Kidney (tissue), 14 donors: ENCODE results near the gene NIBAN1. TPM values are rescaled to one million over a fixed set of nuclear protein-coding genes. Genes with fewer than 3 reads are reported as not detected.
"Not testable (repeated sequence)": the region's sequence is repeated elsewhere in the genome, so short reads cannot be mapped to it uniquely, and the experiment has no call there.

Experiments
- DNase-seq, 5 donors: peaks; one replicate each; pipeline ENCODE4 v3.0.0-alpha.2; 2013 to 2020
- FAIRE-seq: peaks from 2 replicates; lab custom pipeline; 2012; peaks lifted over from hg19 to GRCh38; lab: Jason Lieb, UNC
- H3K27ac ChIP-seq, 2 donors: one replicate each; pipeline ENCODE4 v1.7.0; 2013; ENCODE audit warnings: low read depth in 2 of 2, low read length in 2 of 2, inconsistent platforms in 1 of 2
- H3K27me3 ChIP-seq: one replicate; pipeline ENCODE4 v1.7.1; 2013; ENCODE audit warnings: low read length, inconsistent platforms; ENCODE audit not compliant: control insufficient read depth, insufficient read depth
- H3K36me3 ChIP-seq, 3 donors: one replicate each; pipeline versions ENCODE4 v1.7.0 to v1.7.1; 2013; ENCODE audit warnings: low read length in 3 of 3, control low read depth in 1 of 3, inconsistent platforms in 1 of 3; ENCODE audit not compliant: insufficient read depth in 3 of 3, control insufficient read depth in 2 of 3
- H3K4me1 ChIP-seq, 3 donors: one replicate each; pipeline versions ENCODE4 v1.7.0 to v1.7.1; 2013; ENCODE audit warnings: low read length in 3 of 3, inconsistent platforms in 1 of 3, low read depth in 1 of 3; ENCODE audit not compliant: control insufficient read depth in 2 of 3, insufficient read depth in 2 of 3
- H3K4me3 ChIP-seq, 3 donors: one replicate each; pipeline versions ENCODE4 v1.7.0 to v1.8.1; 2013; ENCODE audit warnings: low read length in 3 of 3, control low read depth in 1 of 3, inconsistent platforms in 1 of 3
- H3K9ac ChIP-seq, 3 donors: one replicate each; pipeline versions ENCODE4 v1.7.0 to v1.7.1; 2013; ENCODE audit warnings: low read length in 3 of 3, control low read depth in 1 of 3, inconsistent platforms in 1 of 3
- H3K9me3 ChIP-seq, 3 donors: one replicate each; pipeline versions ENCODE4 v1.7.0 to v1.7.1; 2013; ENCODE audit warnings: low read length in 3 of 3, control low read depth in 1 of 3, inconsistent platforms in 1 of 3; ENCODE audit not compliant: control insufficient read depth in 2 of 3, insufficient read depth in 1 of 3
- intact Hi-C: fragments of 100-400 bp; cut with DNase I; formaldehyde crosslinking; loops from one replicate; pipeline ENCODE4 v1.11.1; 2022
- polyA plus RNA-seq: library from polyadenylated mRNA; stranded (reverse); fragments of 350-450 nt; fragmentation: Illumina TruSeq; extraction: RNeasy Lipid Tissue Mini Kit (QIAGEN cat#74804); gene quantifications from one replicate; pipeline ENCODE4 v1.2.3, GENCODE V29; 2014; ENCODE audit warnings: low read depth, low replicate concordance; ENCODE audit not compliant: insufficient read depth
- total RNA-seq: library from RNA; stranded (reverse); fragmentation: NEBNext Ultra II Directional; extraction: Animal tissue kit (Norgen Biotek cat#: 25700); gene quantifications from one replicate; pipeline ENCODE4 v1.2.1, GENCODE V29; 2021
- TF ChIP-seq, protein P1 (sequence below): IDR thresholded peaks from 3 replicates; pipeline ENCODE4 v1.5.1; 2012; ENCODE audit warnings: mild to moderate bottlenecking, moderate library complexity, borderline replicate concordance; ENCODE audit not compliant: insufficient read depth; ENCODE audit errors: extremely low read depth
- donor health status: control.
- donor health status: control.
- donor health status: control.
- donor health status: control.
- donor health status: control.
- donor health status: DM: yes; HTN: yes; CAD: no.
- donor health status: Normal renal cell carcinoma (clear cell type).

Gene NIBAN1
- total and polyA plus RNA-seq, 2 donors from 2014 or later, result 2.6 to 25.4 TPM

GRCh38 chr1:184959626-184960025 is 14.7 kb downstream of the NIBAN1 start:
- Histone ChIP-seq H3K36me3 (no peaks in the 10 kb centered on the region), H3K4me3 (no peak overlapping the region), H3K4me1 (no peaks in the 10 kb centered on the region), H3K27ac (no peak overlapping the region), H3K9me3 (no peaks in the 10 kb centered on the region), H3K27me3 (no peaks in the 10 kb centered on the region), H3K9ac (no peak overlapping the region)
- TF ChIP-seq, protein P1, sequence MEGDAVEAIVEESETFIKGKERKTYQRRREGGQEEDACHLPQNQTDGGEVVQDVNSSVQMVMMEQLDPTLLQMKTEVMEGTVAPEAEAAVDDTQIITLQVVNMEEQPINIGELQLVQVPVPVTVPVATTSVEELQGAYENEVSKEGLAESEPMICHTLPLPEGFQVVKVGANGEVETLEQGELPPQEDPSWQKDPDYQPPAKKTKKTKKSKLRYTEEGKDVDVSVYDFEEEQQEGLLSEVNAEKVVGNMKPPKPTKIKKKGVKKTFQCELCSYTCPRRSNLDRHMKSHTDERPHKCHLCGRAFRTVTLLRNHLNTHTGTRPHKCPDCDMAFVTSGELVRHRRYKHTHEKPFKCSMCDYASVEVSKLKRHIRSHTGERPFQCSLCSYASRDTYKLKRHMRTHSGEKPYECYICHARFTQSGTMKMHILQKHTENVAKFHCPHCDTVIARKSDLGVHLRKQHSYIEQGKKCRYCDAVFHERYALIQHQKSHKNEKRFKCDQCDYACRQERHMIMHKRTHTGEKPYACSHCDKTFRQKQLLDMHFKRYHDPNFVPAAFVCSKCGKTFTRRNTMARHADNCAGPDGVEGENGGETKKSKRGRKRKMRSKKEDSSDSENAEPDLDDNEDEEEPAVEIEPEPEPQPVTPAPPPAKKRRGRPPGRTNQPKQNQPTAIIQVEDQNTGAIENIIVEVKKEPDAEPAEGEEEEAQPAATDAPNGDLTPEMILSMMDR, result no peak
- FAIRE-seq, result no peak
- intact Hi-C loops, result no loop called here
- DNase-seq, result no peak

- Histone ChIP-seq H3K27me3 (no peaks in the 10 kb centered on the region), H3K4me3 (no peak overlapping the region), H3K9me3 (no peaks in the 10 kb centered on the region), H3K36me3 (no peaks in the 10 kb centered on the region), H3K9ac (no peak overlapping the region), H3K4me1 (no peaks in the 10 kb centered on the region), H3K27ac (no peak overlapping the region)
- TF ChIP-seq, protein P1, result no peak
- no peak for DNase-seq
- no peak for FAIRE-seq
- intact Hi-C loops, result no loop called here
Observed at GRCh38 chr1:184958554-184959353, 15.6 kb downstream of the NIBAN1 start.

DNA sequence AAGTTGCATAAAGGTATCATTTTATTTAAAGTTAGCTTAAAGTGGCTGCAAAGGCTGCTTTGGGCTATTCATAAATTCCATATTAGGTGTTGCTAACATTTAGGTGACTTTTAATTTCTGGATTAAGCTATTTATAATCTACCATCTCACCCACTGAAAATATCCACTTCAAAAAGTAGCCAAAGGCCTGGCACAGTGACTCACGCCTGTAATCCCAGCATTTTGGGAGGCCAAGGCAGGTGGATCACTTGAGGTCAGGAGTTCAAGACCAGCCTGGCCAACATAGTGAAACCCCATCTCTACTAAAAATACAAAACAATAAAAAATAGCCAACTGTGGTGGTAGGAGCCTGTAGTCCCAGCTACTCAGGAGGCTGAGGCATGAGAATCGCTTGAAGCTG is 16.4 kb downstream of the NIBAN1 start:
- H3K27ac ChIP-seq, result not testable (repeated sequence)

DNA sequence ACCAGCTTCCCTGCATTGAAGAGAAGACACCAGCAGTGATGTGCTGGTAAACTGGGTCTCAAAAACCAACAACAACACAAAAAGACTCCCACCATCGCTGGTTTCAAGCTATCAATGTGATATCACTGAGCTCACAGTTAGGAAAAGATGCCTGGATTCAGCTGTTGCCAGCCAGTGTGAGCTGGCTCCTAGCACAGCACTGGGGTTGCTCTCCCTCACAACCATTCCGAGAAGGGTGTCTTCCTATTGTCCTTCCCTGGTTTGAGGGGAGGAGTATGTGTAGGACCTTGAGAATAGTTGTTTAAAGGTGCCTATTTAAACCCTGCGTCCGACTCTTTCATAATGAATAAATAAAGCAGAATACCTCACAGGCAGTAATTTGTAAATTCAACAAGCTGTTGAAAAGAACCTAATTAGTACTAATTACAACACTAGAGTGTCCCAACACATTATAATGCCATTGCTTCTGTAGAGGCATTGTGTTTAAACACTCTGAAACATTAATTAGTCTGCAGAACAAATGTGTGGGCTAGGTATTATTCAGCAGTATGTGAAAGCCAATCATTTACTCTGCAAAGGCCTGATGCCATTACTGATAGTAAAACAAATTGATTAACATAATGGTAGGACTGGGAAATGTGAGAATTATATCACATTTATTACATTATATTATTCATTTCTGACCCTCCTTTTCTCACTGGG is 17.2 kb downstream of the NIBAN1 start:
- Histone ChIP-seq H3K27ac (no peak overlapping the region), H3K9ac (no peak overlapping the region), H3K9me3 (no peaks in the 10 kb centered on the region), H3K4me3 (no peak overlapping the region), H3K27me3 (no peaks in the 10 kb centered on the region), H3K36me3 (no peaks in the 10 kb centered on the region), H3K4me1 (no peaks in the 10 kb centered on the region)
- DNase-seq (no peak), FAIRE-seq (no peak)
- intact Hi-C loops, result no loop called here
- TF ChIP-seq, protein P1, result no peak

More for the DNA sequence above, 16.4 kb downstream of the NIBAN1 start:
- H3K4me1 ChIP-seq, H3K4me3 ChIP-seq, H3K9ac ChIP-seq, FAIRE-seq, intact Hi-C loops, H3K27me3 ChIP-seq, H3K9me3 ChIP-seq, H3K36me3 ChIP-seq, DNase-seq: not testable (repeated sequence)
